Spinal cord (tissue), 10 donors: ENCODE results near the gene CNTN5. TPM values are rescaled to one million over a fixed set of nuclear protein-coding genes. Genes with fewer than 3 reads are reported as not detected.

ENCODE experiments used
- DNase-seq, 6 donors: peaks; one replicate each; pipeline versions ENCODE4 v3.0.0 to v3.0.0-alpha.2; 2013 to 2015; ENCODE audit warnings: low spot score in 6 of 6, low read depth in 4 of 6
- H3K27ac ChIP-seq: one replicate; pipeline ENCODE4 v1.5.1; 2013; ENCODE audit warnings: low read depth, low read length, control low read depth
- H3K27me3 ChIP-seq: one replicate; pipeline ENCODE4 v1.6.1; 2013; ENCODE audit warnings: low read length; ENCODE audit not compliant: control insufficient read depth, insufficient read depth
- H3K36me3 ChIP-seq: one replicate; pipeline ENCODE4 v1.6.1; 2013; ENCODE audit warnings: low read length; ENCODE audit not compliant: control insufficient read depth, insufficient read depth
- H3K4me1 ChIP-seq: one replicate; pipeline ENCODE4 v1.6.1; 2013; ENCODE audit warnings: low read length; ENCODE audit not compliant: control insufficient read depth, insufficient read depth
- H3K4me3 ChIP-seq: one replicate; pipeline ENCODE4 v1.5.1; 2013; ENCODE audit warnings: low read depth, low read length, control low read depth
- H3K9me3 ChIP-seq: one replicate; pipeline ENCODE4 v1.6.1; 2013; ENCODE audit warnings: low read length; ENCODE audit not compliant: control insufficient read depth, insufficient read depth
- WGBS: methylation state at CpG from one replicate; pipeline ENCODE4 v1.1.5; 2013; ENCODE audit warnings: missing lambda C conversion rate; ENCODE audit not compliant: insufficient coverage; 5-methylcytosine and 5-hydroxymethylcytosine counted together
- polyA plus RNA-seq, 2 donors: library from polyadenylated mRNA; unstranded; fragments of 120-200 nt; gene quantifications; one replicate each; pipeline ENCODE4 v1.2.1, GENCODE V29; 2013; ENCODE audit not compliant: insufficient read length in 2 of 2
- total RNA-seq, 2 donors: library from RNA; depleted of rRNA in 1 of 2; stranded (reverse); fragments of 120-200 nt in 1 of 2; fragments of >200 nt in 1 of 2; gene quantifications; one replicate each; pipeline versions ENCODE4 v1.2.3 to v1.2.4, GENCODE V29; 2013 to 2014
- donor health status: healthy.

The CNTN5 gene
- total and polyA plus RNA-seq, 4 donors, result 8.4 to 24.8 (median 12.0) TPM

DNA sequence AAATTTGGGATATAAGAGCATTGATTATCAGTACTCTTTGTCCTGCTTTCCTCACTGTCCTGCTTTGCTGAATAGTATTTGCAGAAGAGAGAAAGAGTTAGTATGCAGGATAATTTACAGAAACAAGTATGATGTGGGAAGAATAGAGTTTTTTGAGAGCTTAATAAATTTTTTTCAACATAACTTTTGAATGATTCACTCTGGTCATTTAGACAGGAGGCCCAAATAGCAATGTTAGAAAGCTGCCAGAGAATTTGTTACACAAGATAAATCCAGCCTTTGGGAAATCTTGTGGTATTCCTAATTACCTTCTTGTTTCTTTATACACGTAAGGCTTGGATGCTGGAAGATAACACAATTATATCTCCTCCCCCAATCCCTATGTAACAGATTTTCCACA, 484.6 kb downstream of the CNTN5 start:
- H3K4me3 ChIP-seq, result no peak overlapping the region
- H3K36me3 ChIP-seq, result no peaks in the 10 kb centered on the region
- H3K27me3 ChIP-seq, result no peaks in the 10 kb centered on the region
- no peak for DNase-seq
- H3K4me1 ChIP-seq, result no peaks in the 10 kb centered on the region
- H3K27ac ChIP-seq, result no peak overlapping the region
- H3K9me3 ChIP-seq, result no peaks in the 10 kb centered on the region
- WGBS, result no CpG with 5 or more reads among the region's 1 CpG

DNA sequence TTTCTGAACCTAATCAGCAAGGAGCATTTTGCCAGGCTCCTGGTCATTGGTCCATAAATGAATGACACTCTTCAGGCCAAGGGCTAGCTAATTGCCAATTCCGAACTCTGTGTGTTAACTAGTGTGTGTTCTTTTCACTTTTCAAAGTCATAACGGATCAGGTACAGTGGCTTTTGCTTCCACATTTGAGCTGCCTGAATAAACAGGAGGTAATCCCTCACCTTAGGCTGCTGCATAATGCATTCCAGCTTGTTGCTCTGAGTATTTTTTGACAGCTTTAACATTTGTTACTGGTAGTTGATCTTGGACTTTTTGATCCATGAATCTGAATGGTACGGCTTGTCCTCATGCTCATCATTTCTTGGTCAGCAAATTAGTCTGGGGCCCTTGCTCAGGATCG, 485.1 kb downstream of the CNTN5 start:
- Histone ChIP-seq H3K36me3 (no peaks in the 10 kb centered on the region), H3K4me1 (no peaks in the 10 kb centered on the region), H3K27me3 (no peaks in the 10 kb centered on the region), H3K27ac (no peak overlapping the region), H3K4me3 (no peak overlapping the region), H3K9me3 (no peaks in the 10 kb centered on the region)
- WGBS, result 70% methylated on average over 3 of the region's 4 CpGs
- DNase-seq, result peak in 2 of 6 donors; percentile 9 to 16

DNA sequence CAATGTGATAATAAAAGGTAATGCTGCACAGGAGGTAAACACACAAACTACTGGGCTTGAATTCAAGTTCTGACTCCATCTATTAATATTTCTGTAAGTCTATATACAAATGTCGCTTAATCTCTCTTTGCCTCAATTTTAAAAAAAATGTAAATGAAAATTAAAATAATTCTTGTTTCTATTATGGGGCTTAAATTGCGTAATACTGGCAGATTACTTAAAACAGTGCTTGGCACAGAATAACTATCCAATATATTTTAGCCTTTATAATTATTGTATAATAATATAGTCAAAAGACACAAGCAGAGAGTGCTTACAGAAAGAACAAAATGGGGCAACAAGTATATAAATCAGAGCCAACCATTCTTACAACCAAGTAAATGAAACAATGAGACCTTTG, 489.1 kb downstream of the CNTN5 start:
- Histone ChIP-seq H3K4me1 (no peaks in the 10 kb centered on the region), H3K36me3 (no peaks in the 10 kb centered on the region), H3K4me3 (no peak overlapping the region), H3K27me3 (no peaks in the 10 kb centered on the region), H3K27ac (no peak overlapping the region), H3K9me3 (no peaks in the 10 kb centered on the region)
- no CpG with 5 or more reads among the region's 2 CpGs for WGBS
- DNase-seq, result no peak

DNA sequence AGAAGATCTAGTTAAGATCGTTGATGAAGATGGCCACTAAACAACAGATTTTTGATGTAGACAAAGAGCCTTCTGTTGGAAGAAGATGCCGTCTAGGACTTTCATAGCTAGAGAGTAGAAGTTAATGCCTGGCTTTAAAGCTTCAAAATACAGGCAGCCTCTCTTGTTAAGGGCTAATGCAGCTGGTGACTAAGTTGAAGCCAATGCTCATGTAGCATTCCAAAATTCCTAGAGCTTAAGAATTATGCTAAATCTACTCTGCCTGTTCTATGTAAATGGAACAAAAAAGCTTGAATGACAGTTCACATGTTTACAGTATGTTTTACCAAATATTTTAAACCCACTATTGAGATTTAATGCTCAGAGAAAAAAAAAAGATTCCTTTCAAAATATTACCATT, 492.6 kb downstream of the CNTN5 start:
- Histone ChIP-seq H3K27ac (no peak overlapping the region), H3K4me1 (no peaks in the 10 kb centered on the region), H3K4me3 (no peak overlapping the region), H3K9me3 (no peaks in the 10 kb centered on the region), H3K36me3 (no peaks in the 10 kb centered on the region), H3K27me3 (no peaks in the 10 kb centered on the region)
- 94% methylated on average over 1 of the region's 2 CpGs for WGBS
- no peak for DNase-seq

DNA sequence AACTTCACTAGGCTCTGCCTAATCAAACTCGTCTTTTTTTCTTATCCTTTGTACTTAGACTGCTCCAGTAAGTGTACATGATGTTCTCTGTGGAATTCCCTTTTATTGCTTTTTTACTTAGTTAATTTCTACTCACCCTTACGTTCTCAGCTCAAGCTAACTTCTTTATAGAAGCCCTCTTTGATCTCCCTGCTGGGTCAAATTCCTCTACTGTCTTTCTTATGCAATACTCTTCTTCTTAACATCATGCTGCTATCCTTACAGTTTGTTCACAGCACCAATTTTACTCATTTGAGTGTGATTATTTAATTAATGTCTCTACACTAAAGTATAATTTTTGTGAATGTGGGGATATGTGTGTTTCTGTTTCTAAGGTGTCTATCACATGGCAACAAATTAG, 498.3 kb downstream of the CNTN5 start:
- Histone ChIP-seq H3K4me1 (no peaks in the 10 kb centered on the region), H3K4me3 (no peak overlapping the region), H3K36me3 (no peaks in the 10 kb centered on the region), H3K27me3 (no peaks in the 10 kb centered on the region), H3K9me3 (no peaks in the 10 kb centered on the region), H3K27ac (no peak overlapping the region)
- DNase-seq, result no peak
- WGBS, result 86% methylated on average over 1 of the region's 2 CpGs

DNA sequence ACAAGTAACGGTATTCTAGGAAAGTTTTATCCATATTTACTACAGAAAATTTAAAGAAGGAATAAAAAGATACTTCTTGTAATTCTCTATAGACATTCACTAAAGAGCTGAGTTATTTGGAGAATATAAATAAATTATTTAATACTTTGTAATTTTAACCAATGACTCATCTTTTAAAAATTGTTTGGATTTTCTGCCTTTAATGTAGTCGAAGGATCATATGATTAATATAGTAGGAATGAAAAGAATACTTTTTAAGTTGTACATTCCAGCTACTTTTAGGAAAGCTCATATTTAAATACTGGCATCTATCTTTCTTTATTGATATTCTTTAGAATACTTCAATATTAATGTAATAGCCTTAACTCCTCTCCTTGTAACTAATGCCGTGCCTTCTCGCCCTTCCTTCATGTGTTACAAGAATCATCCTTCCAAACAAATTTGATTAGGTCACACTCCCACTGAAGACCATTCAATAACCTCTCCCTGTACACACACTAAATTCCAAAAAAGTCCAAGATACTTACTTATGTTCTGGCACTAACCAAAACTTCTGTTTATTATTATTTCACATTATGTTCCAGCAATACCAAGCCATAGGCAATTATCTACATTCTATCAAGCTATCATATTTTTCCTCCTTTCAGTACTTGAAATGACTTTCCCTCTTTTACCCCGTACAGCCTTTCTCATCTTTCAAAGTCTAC, 501.9 kb downstream of the CNTN5 start:
- H3K27me3 ChIP-seq, result no peaks in the 10 kb centered on the region
- WGBS, result 97% methylated on average over 3 of the region's 5 CpGs
- no peaks in the 10 kb centered on the region for H3K9me3 ChIP-seq
- DNase-seq, result no peak
- H3K4me1 ChIP-seq, result no peaks in the 10 kb centered on the region
- H3K27ac ChIP-seq, result no peak overlapping the region
- H3K4me3 ChIP-seq, result no peak overlapping the region
- no peaks in the 10 kb centered on the region for H3K36me3 ChIP-seq

DNA sequence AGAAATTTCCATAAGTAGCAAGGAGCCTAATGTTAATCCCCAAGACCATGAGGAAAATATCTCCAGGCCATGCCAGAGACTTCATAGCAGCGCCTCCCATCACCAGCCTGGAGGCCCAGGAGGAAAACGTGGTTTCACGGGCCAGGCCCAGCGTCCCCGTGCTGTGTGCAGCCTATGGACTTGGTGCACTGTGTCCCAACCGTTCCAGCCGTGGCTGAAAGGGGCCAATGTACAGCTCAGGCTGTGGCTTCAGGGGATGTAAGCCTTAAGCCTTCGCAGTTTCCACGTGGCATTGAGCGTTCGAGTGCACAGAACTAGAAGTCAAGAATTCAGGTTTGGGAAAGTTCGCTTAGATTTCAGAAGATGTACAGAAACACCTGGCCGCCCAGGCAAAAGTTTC, 510.7 kb downstream of the CNTN5 start:
- WGBS, result 96% methylated on average over 13 of the region's 13 CpGs
- Histone ChIP-seq H3K27ac (no peak overlapping the region), H3K36me3 (no peaks in the 10 kb centered on the region), H3K4me1 (no peaks in the 10 kb centered on the region), H3K27me3 (no peaks in the 10 kb centered on the region), H3K9me3 (no peaks in the 10 kb centered on the region), H3K4me3 (no peak overlapping the region)
- DNase-seq, result no peak

DNA sequence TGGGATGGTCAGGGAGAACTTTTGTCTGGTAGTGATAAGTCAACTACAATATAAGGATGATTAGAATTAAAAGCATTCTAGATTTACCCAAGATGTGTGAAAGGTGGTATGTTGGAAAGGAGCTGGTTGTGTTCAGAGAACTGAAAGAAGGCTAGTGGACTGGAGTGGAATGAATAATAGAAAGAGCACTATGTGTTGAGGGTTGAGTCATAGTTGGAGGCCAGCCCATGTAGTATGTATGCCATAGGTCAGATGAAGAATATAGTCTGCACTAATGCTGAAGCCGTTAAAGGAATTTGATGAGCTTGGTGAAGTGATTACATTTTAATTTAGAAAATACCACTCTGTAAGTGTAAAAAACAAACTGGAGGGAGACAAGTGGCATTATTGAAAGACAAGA, 514.1 kb downstream of the CNTN5 start:
- Histone ChIP-seq H3K9me3 (no peaks in the 10 kb centered on the region), H3K4me1 (no peaks in the 10 kb centered on the region), H3K4me3 (no peak overlapping the region), H3K27ac (no peak overlapping the region), H3K36me3 (no peaks in the 10 kb centered on the region), H3K27me3 (no peaks in the 10 kb centered on the region)
- no CpG with 5 or more reads among the region's 1 CpG for WGBS
- no peak for DNase-seq

DNA sequence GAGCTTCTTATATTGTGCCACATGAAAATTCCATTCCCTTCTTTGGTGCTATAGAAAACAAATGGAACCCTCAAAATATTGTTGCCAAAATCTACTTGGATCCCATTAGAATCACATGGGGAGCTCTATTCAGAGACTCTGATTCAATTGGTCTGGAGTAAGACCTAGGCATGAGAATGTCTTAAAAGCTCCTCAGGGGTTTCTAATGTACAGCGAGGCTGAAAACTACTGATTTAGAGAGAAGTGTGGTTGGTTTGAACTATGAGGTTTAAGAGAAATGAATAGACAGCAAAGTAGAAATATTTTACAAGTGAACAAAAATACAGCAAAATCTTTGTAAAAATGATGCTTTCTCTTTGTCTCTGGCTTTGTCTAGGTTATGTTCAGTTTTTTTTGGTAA, 514.7 kb downstream of the CNTN5 start:
- Histone ChIP-seq H3K27me3 (no peaks in the 10 kb centered on the region), H3K9me3 (no peaks in the 10 kb centered on the region), H3K4me1 (no peaks in the 10 kb centered on the region), H3K4me3 (no peak overlapping the region), H3K36me3 (no peaks in the 10 kb centered on the region), H3K27ac (no peak overlapping the region)
- WGBS, result no CpG with 5 or more reads among the region's 1 CpG
- no peak for DNase-seq

DNA sequence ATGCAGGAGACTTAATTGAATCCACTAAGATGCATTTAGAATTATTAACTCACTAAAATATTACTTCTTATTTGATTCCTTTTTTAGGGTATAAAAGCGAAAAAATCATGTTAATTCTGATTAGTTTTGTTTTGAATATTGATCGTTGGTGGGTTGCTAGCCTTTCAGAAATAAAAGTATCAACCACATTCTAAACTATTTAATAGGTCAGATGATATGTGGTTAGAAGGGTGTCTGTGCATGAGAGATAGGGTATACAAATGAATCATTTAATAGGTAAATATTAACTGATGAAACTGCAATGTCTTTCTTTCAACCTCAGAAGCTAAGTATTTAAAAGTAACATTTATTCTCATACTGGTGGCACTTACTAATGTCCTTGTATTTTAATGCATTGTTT, 515.1 kb downstream of the CNTN5 start:
- Histone ChIP-seq H3K4me1 (no peaks in the 10 kb centered on the region), H3K27me3 (no peaks in the 10 kb centered on the region), H3K27ac (no peak overlapping the region), H3K4me3 (no peak overlapping the region), H3K36me3 (no peaks in the 10 kb centered on the region), H3K9me3 (no peaks in the 10 kb centered on the region)
- no peak for DNase-seq
- no CpG with 5 or more reads among the region's 2 CpGs for WGBS
